SK-N-SH (cell line): ENCODE results near the gene RTCA. TPM values are rescaled to one million over a fixed set of nuclear protein-coding genes. Genes with fewer than 3 reads are reported as not detected.

Source experiments
- CTCF ChIA-PET: fragments of 300-600, 350-600 bp; formaldehyde crosslinking; extraction: SDS; loops from one replicate; lab custom pipeline; 2021; lab: Yijun Ruan, JAX
- POLR2A ChIA-PET: fragments of 350-600 bp; sonication (Branson Sonifier 250); formaldehyde crosslinking; extraction: SDS; loops from one replicate; lab custom pipeline; 2020; ENCODE audit warnings: antibody characterized with exemption, inconsistent platforms; lab: Yijun Ruan, JAX
- DNase-seq: peaks from one replicate; pipeline ENCODE4 v3.0.0; 2012
- H2AFZ ChIP-seq: fragments of 200-600 bp; sonication (generic); 2 replicates; pipeline ENCODE4 v1.8.1; 2016; ENCODE audit warnings: antibody characterized with exemption, mild to moderate bottlenecking, low read depth
- H3F3A ChIP-seq: fragments of 200-600 bp; sonication (generic); replicated peaks from 2 replicates; pipeline ENCODE3; 2016; ENCODE audit warnings: antibody characterized with exemption, mild to moderate bottlenecking; ENCODE audit not compliant: insufficient read depth
- H3K27ac ChIP-seq, 2 experiments: fragments of 200-500 bp in 1 of 2; fragments of 200-600 bp in 1 of 2; sonication (Bioruptor generic) in 1 of 2; sonication (generic), shearing (Covaris generic) in 1 of 2; 2 replicates each; pipeline versions ENCODE4 v1.5.1 to v1.6.1; 2014 to 2016; ENCODE audit warnings: low read depth in 2 of 2, inconsistent platforms in 1 of 2, low read length in 1 of 2, mild to moderate bottlenecking in 1 of 2, mixed read lengths in 1 of 2
- H3K27me3 ChIP-seq: fragments of 200-600 bp; sonication (generic), shearing (Covaris generic); 2 replicates; pipeline ENCODE4 v1.6.1; 2016; ENCODE audit warnings: mixed run types; ENCODE audit not compliant: insufficient read depth
- H3K36me3 ChIP-seq, 2 experiments: fragments of 200-500 bp in 1 of 2; fragments of 200-600 bp in 1 of 2; sonication (Bioruptor generic) in 1 of 2; sonication (generic) in 1 of 2; replicated peaks in 1 of 2; 2 replicates each; pipeline versions ENCODE3 to v1.5.1; 2014 to 2016; ENCODE audit warnings: low read length in 1 of 2, mild to moderate bottlenecking in 1 of 2; ENCODE audit not compliant: insufficient read depth in 2 of 2, control insufficient read depth in 1 of 2
- H3K4me1 ChIP-seq, 2 experiments: fragments of 200-500 bp in 1 of 2; fragments of 200-600 bp in 1 of 2; sonication (Bioruptor generic) in 1 of 2; sonication (generic), shearing (Covaris generic) in 1 of 2; 2 replicates each; pipeline versions ENCODE4 v1.5.1 to v1.6.1; 2014 to 2016; ENCODE audit warnings: low read depth in 1 of 2, low read length in 1 of 2, mixed run types in 1 of 2; ENCODE audit not compliant: insufficient read depth in 2 of 2, control insufficient read depth in 1 of 2
- H3K4me2 ChIP-seq: fragments of 200-600 bp; sonication (generic), shearing (Covaris generic); 2 replicates; pipeline ENCODE4 v1.6.1; 2017; ENCODE audit warnings: mixed run types
- H3K4me3 ChIP-seq, 2 experiments: fragments of 200-500 bp in 1 of 2; fragments of 200-600 bp in 1 of 2; sonication (Bioruptor generic) in 1 of 2; sonication (generic), shearing (Covaris generic) in 1 of 2; 2 replicates each; pipeline versions ENCODE4 v1.5.1 to v1.8.1; 2014 to 2016; ENCODE audit warnings: low read depth in 2 of 2, inconsistent platforms in 1 of 2, low read length in 1 of 2, mild to moderate bottlenecking in 1 of 2, mixed read lengths in 1 of 2, moderate library complexity in 1 of 2
- H3K79me2 ChIP-seq: fragments of 200-600 bp; sonication (generic); 2 replicates; pipeline ENCODE4 v1.8.1; 2017; ENCODE audit warnings: mild to moderate bottlenecking; ENCODE audit not compliant: insufficient read depth
- H3K9ac ChIP-seq: fragments of 200-600 bp; sonication (generic); 2 replicates; pipeline ENCODE4 v1.6.1; 2017; ENCODE audit warnings: mixed run types
- H3K9me2 ChIP-seq: fragments of 200-600 bp; sonication (generic); 2 replicates; pipeline ENCODE4 v1.6.1; 2017; ENCODE audit warnings: mixed run types
- H3K9me3 ChIP-seq: fragments of 200-600 bp; sonication (generic); 2 replicates; pipeline ENCODE4 v1.6.1; 2017; ENCODE audit warnings: mixed run types, mild to moderate bottlenecking, moderate library complexity
- H4K20me1 ChIP-seq: fragments of 200-600 bp; sonication (generic); 2 replicates; pipeline ENCODE4 v1.6.1; 2017; ENCODE audit warnings: mild to moderate bottlenecking, mixed run types; ENCODE audit not compliant: insufficient read depth
- CHD2 ChIP-seq: fragments of 150-350 bp; IDR thresholded peaks from 2 replicates; pipeline ENCODE4 v1.6.1; 2018; ENCODE audit warnings: low read length; ENCODE audit not compliant: partially characterized antibody
- ELF1 ChIP-seq: IDR thresholded peaks from 2 replicates; pipeline ENCODE4 v1.4.0; 2012
- EZH2phosphoT487 ChIP-seq: fragments of 200-600 bp; sonication (generic); IDR thresholded peaks from 2 replicates; pipeline ENCODE4 v1.6.1; 2017; ENCODE audit warnings: low read depth, mixed run types, mild to moderate bottlenecking, antibody characterized with exemption, moderate library complexity, borderline replicate concordance
- FOSL2 ChIP-seq: IDR thresholded peaks from 2 replicates; pipeline ENCODE4 v1.4.0; 2012; ENCODE audit warnings: low read depth, mild to moderate bottlenecking, moderate library complexity, borderline replicate concordance
- FOXJ3 ChIP-seq: sonication (generic); formaldehyde crosslinking; IDR thresholded peaks from 2 replicates; pipeline ENCODE4 v1.5.1; 2020; ENCODE audit warnings: mild to moderate bottlenecking, missing genetic modification reagents
- FOXM1 ChIP-seq: IDR thresholded peaks from 2 replicates; pipeline ENCODE4 v1.4.0; 2012; ENCODE audit warnings: low read depth, mild to moderate bottlenecking
- GABPA ChIP-seq: IDR thresholded peaks from 2 replicates; pipeline ENCODE4 v1.4.0; 2012; ENCODE audit warnings: low read depth, mild to moderate bottlenecking
- GATA2 ChIP-seq: sonication (generic); formaldehyde crosslinking; IDR thresholded peaks from 2 replicates; pipeline ENCODE4 v1.5.0; 2020; ENCODE audit warnings: mild to moderate bottlenecking, missing genetic modification reagents
- JUND ChIP-seq: IDR thresholded peaks from 2 replicates; pipeline ENCODE4 v1.4.0; 2012
- MXI1 ChIP-seq: IDR thresholded peaks from 2 replicates; pipeline ENCODE4 v1.6.1; 2012; ENCODE audit warnings: mild to moderate bottlenecking, low read depth, low read length, improper control_type of control experiment
- POLR2AphosphoS5 ChIP-seq: IDR thresholded peaks from 2 replicates; pipeline ENCODE4 v1.6.1; 2012; ENCODE audit warnings: low read depth, low read length
- RAD21 ChIP-seq: IDR thresholded peaks from 2 replicates; pipeline ENCODE4 v1.6.1; 2012; ENCODE audit warnings: mild to moderate bottlenecking, low read length
- SMC3 ChIP-seq: IDR thresholded peaks from 2 replicates; pipeline ENCODE4 v1.6.1; 2012; ENCODE audit warnings: low read depth, low read length, improper control_type of control experiment
- TAF1 ChIP-seq: IDR thresholded peaks from 2 replicates; pipeline ENCODE4 v1.6.1; 2012; ENCODE audit warnings: low read depth, mild to moderate bottlenecking, low read length, moderate library complexity, borderline replicate concordance
- TEAD4 ChIP-seq: IDR thresholded peaks from 2 replicates; pipeline ENCODE4 v1.4.0; 2012; ENCODE audit warnings: mild to moderate bottlenecking, borderline replicate concordance; ENCODE audit not compliant: insufficient read depth
- USF2 ChIP-seq: fragments of 150-350 bp; IDR thresholded peaks from 2 replicates; pipeline ENCODE4 v1.6.1; 2017; ENCODE audit warnings: antibody characterized with exemption, low read length, low read depth, borderline replicate concordance
- YY1 ChIP-seq: IDR thresholded peaks from 2 replicates; pipeline ENCODE4 v1.4.0; 2012; ENCODE audit warnings: low read depth, mild to moderate bottlenecking
- ZBTB33 ChIP-seq: IDR thresholded peaks from 2 replicates; pipeline ENCODE4 v1.4.0; 2012; ENCODE audit warnings: low read depth, borderline replicate concordance
- WGBS: methylation state at CpG from one replicate; pipeline ENCODE4 v1.1.6; 2017; ENCODE audit warnings: low lambda C conversion rate; 5-methylcytosine and 5-hydroxymethylcytosine counted together
- polyA plus RNA-seq, 3 experiments: library from polyadenylated mRNA; depleted of rRNA; stranded (reverse); fragments of >200 nt; gene quantifications; 2 replicates each; pipeline ENCODE4 v1.2.3, GENCODE V29; 2012
- TF ChIP-seq, protein P1 (sequence below): IDR thresholded peaks from 2 replicates; pipeline ENCODE4 v1.4.0; 2012; ENCODE audit warnings: low read depth, borderline replicate concordance
- TF ChIP-seq, protein P2 (sequence below): fragments of 200-600 bp; sonication (generic); IDR thresholded peaks from 2 replicates; pipeline ENCODE4 v1.6.1; 2017; ENCODE audit warnings: antibody characterized with exemption, mild to moderate bottlenecking, moderate library complexity

RTCA gene
- polyA plus RNA-seq, 1 of the 3 experiments (the other 2 are of a cell fraction) = 17.3 TPM

DNA sequence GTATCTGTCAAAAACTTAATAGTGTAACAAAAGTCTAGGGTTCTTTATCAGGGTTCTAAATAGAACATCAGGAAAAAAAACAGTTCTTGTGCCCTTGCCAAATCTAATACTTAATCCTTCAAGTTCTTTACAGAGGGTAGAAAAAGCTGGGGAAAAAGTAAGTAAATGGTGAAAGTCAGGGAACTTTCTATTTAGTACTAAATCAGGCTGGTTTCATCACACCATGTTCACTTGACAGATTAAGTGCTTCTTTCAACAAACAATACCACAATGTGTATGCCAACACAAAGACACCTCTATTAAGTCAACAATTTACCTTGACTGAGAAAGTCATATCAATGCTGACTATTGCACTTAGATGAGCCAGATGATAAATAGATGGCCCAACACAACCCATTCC lies 26.1 kb upstream of the RTCA start (continued):
- TF ChIP-seq GATA2 (CRISPR knock-in tag) (no peak), EZH2phosphoT487 (no peak), FOSL2 (no peak), TEAD4 (no peak), TAF1 (no peak), ELF1 (no peak), FOXJ3 (CRISPR knock-in tag) (no peak), CHD2 (no peak), RAD21 (no peak)
- TF ChIP-seq, protein P1, sequence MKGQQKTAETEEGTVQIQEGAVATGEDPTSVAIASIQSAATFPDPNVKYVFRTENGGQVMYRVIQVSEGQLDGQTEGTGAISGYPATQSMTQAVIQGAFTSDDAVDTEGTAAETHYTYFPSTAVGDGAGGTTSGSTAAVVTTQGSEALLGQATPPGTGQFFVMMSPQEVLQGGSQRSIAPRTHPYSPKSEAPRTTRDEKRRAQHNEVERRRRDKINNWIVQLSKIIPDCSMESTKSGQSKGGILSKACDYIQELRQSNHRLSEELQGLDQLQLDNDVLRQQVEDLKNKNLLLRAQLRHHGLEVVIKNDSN = no peak
- TF ChIP-seq, protein P2, sequence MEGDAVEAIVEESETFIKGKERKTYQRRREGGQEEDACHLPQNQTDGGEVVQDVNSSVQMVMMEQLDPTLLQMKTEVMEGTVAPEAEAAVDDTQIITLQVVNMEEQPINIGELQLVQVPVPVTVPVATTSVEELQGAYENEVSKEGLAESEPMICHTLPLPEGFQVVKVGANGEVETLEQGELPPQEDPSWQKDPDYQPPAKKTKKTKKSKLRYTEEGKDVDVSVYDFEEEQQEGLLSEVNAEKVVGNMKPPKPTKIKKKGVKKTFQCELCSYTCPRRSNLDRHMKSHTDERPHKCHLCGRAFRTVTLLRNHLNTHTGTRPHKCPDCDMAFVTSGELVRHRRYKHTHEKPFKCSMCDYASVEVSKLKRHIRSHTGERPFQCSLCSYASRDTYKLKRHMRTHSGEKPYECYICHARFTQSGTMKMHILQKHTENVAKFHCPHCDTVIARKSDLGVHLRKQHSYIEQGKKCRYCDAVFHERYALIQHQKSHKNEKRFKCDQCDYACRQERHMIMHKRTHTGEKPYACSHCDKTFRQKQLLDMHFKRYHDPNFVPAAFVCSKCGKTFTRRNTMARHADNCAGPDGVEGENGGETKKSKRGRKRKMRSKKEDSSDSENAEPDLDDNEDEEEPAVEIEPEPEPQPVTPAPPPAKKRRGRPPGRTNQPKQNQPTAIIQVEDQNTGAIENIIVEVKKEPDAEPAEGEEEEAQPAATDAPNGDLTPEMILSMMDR = no peak

DNA sequence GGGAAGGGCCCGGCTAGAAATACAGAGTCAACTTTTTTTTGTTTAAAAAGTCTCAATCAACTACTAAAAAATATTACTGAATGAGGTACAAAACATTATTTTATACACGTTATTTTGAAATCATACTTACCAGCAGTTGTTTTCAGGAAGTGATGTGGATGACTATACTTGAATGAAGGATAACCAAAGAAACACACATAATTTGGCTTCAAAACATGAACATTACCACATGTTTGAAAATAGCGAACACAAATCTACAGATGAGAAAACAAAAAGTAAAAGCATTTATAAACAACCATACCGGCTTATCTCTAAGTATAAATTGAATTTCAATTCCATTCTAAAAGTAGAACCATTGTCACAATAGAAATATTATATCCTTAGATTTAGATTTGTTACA lies 25.4 kb upstream of the RTCA start:
- H3K79me2 ChIP-seq = peaks cover 44% of the 10 kb centered on the region
- H2AFZ ChIP-seq = no peak overlapping the region
- 96% methylated on average over 4 of the region's 4 CpGs for WGBS
- no peaks in the 10 kb centered on the region for H4K20me1 ChIP-seq
- H3K4me3 ChIP-seq = no peak overlapping the region
- ChIA-PET CTCF (no interaction called here), POLR2A (no interaction called here)
- no peaks in the 10 kb centered on the region for H3K9me3 ChIP-seq
- no peaks in the 10 kb centered on the region for H3K9me2 ChIP-seq
- no peaks in the 10 kb centered on the region for H3K27me3 ChIP-seq
- H3K9ac ChIP-seq = no peak overlapping the region
- no peaks in the 10 kb centered on the region for H3K4me1 ChIP-seq
- no peak overlapping the region for H3K4me2 ChIP-seq
- H3K36me3 ChIP-seq = peaks cover 14 to 25% of the 10 kb centered on the region in 2 experiments
- H3K27ac ChIP-seq = no peak overlapping the region
- H3F3A ChIP-seq = no peaks in the 10 kb centered on the region
- TF ChIP-seq YY1 = no peak
- TF ChIP-seq TAF1 = no peak
- TF ChIP-seq CHD2 = no peak
- no peak for TF ChIP-seq JUND
- no peak for TF ChIP-seq FOXM1
- no peak for TF ChIP-seq ZBTB33
- no peak for TF ChIP-seq SMC3
- no peak for TF ChIP-seq ELF1
- TF ChIP-seq TEAD4 = no peak
- no peak for TF ChIP-seq GABPA
- TF ChIP-seq, protein P1 = no peak
- no peak for TF ChIP-seq RAD21
- no peak for TF ChIP-seq MXI1
- no peak for TF ChIP-seq POLR2AphosphoS5
- no peak for TF ChIP-seq USF2
- no peak for DNase-seq
